NCI-H748 (cell line): ENCODE data around the gene MUCL1.
A peak's percentile ranks its signal among the peaks of the same experiment; 100 is the strongest.

Source experiments
- DNase-seq: peaks from one replicate; lab custom pipeline; 2025; ENCODE audit not compliant: unreplicated experiment; lab: John Stamatoyannopoulos, UW

MUCL1 gene

GRCh38 chr12:54891717-54892478 lies 37.6 kb downstream of the MUCL1 start:
- DNase-seq: peak; percentile 98
